H1 (cell line): ENCODE results near the gene SPSB1. TPM values are rescaled to one million over a fixed set of nuclear protein-coding genes. Genes with fewer than 3 reads are reported as not detected.

ENCODE experiments used
- CTCF ChIA-PET: fragments of 300-600 bp; sonication (Branson Sonifier 250); formaldehyde crosslinking; loops from one replicate; lab custom pipeline; 2021; ENCODE audit not compliant: partially characterized antibody; lab: Charles Lee
- POLR2A ChIA-PET: fragments of 300-600 bp; sonication (Branson Sonifier 250); formaldehyde crosslinking; loops from one replicate; lab custom pipeline; 2021; ENCODE audit warnings: inconsistent platforms; ENCODE audit not compliant: partially characterized antibody; lab: Charles Lee
- DNase-seq, 2 experiments: peaks; one replicate each; pipeline versions ENCODE4 v3.0.0 to v3.0.0-alpha.2; 2010 to 2022; ENCODE audit warnings: low spot score in 2 of 2, low read depth in 1 of 2, mixed read lengths in 1 of 2
- FAIRE-seq: peaks from 2 replicates; lab custom pipeline; 2011; peaks lifted over from hg19 to GRCh38; lab: Jason Lieb, UNC
- H2AFZ ChIP-seq: 2 replicates; pipeline ENCODE4 v1.8.1; 2012; ENCODE audit warnings: low read length, inconsistent platforms
- H2AK5ac ChIP-seq: 2 replicates; pipeline ENCODE4 v1.6.1; 2013; ENCODE audit warnings: low read depth, low read length
- H2BK120ac ChIP-seq: replicated peaks from 2 replicates; pipeline ENCODE3; 2013; ENCODE audit warnings: low read depth, low read length, inconsistent platforms
- H2BK12ac ChIP-seq: 2 replicates; pipeline ENCODE4 v1.6.1; 2013; ENCODE audit warnings: low read depth, low read length
- H2BK15ac ChIP-seq: 2 replicates; pipeline ENCODE4 v1.6.1; 2013; ENCODE audit warnings: low read length
- H2BK20ac ChIP-seq: 2 replicates; pipeline ENCODE4 v1.6.1; 2013; ENCODE audit warnings: low read length
- H2BK5ac ChIP-seq: 2 replicates; pipeline ENCODE4 v1.6.1; 2013; ENCODE audit warnings: low read depth, low read length
- H3K14ac ChIP-seq: 2 replicates; pipeline ENCODE4 v1.6.1; 2013; ENCODE audit warnings: inconsistent platforms; ENCODE audit not compliant: insufficient read length
- H3K18ac ChIP-seq: 2 replicates; pipeline ENCODE4 v1.6.1; 2013; ENCODE audit warnings: low read length; ENCODE audit errors: extremely low read depth
- H3K23ac ChIP-seq: 2 replicates; pipeline ENCODE4 v1.6.1; 2013; ENCODE audit warnings: inconsistent platforms; ENCODE audit not compliant: insufficient read length
- H3K23me2 ChIP-seq: 2 replicates; pipeline ENCODE4 v1.6.1; 2013; ENCODE audit warnings: low read depth, low read length
- H3K27ac ChIP-seq: 2 replicates; pipeline ENCODE4 v1.6.1; 2011; ENCODE audit warnings: low read depth, low read length, inconsistent platforms
- H3K27me3 ChIP-seq, 4 experiments: replicated peaks in 1 of 4; 1 replicate in 1 of 4; 2 replicates in 3 of 4; pipeline versions ENCODE4 v1.6.1 to v1.8.1; 2011 to 2013; ENCODE audit warnings: low read length in 3 of 4, mild to moderate bottlenecking in 3 of 4, inconsistent platforms in 2 of 4, mixed read lengths in 2 of 4, moderate library complexity in 1 of 4; ENCODE audit not compliant: control insufficient read depth in 3 of 4, insufficient read depth in 3 of 4; ENCODE audit errors: extremely low read depth in 1 of 4
- H3K36me3 ChIP-seq, 4 experiments: 2 replicates each; pipeline versions ENCODE4 v1.6.1 to v1.8.1; 2011 to 2013; ENCODE audit warnings: mild to moderate bottlenecking in 4 of 4, low read length in 3 of 4, moderate library complexity in 2 of 4, control low read depth in 1 of 4, inconsistent platforms in 1 of 4; ENCODE audit not compliant: insufficient read depth in 4 of 4, control insufficient read depth in 2 of 4
- H3K4ac ChIP-seq: replicated peaks from 2 replicates; pipeline ENCODE3; 2013; ENCODE audit warnings: low read length, low read depth, mixed read lengths, inconsistent platforms; ENCODE audit not compliant: insufficient read length
- H3K4me1 ChIP-seq, 4 experiments: replicated peaks in 1 of 4; 1 replicate in 1 of 4; 2 replicates in 3 of 4; pipeline versions ENCODE4 v1.6.1 to v1.8.1; 2011 to 2013; ENCODE audit warnings: low read length in 3 of 4, inconsistent platforms in 2 of 4, mixed read lengths in 1 of 4; ENCODE audit not compliant: insufficient read depth in 4 of 4, control insufficient read depth in 3 of 4
- H3K4me2 ChIP-seq, 2 experiments: 2 replicates each; pipeline versions ENCODE4 v1.6.1 to v1.8.1; 2011 to 2013; ENCODE audit warnings: low read depth in 2 of 2, low read length in 2 of 2, control low read depth in 1 of 2, inconsistent platforms in 1 of 2, mild to moderate bottlenecking in 1 of 2; ENCODE audit not compliant: insufficient read depth in 1 of 2
- H3K4me3 ChIP-seq, 4 experiments: fragments of 200-600, 300-600 bp in 1 of 4; sonication (generic), shearing (Covaris generic), sonication (Bioruptor Twin) in 1 of 4; 2 replicates each; pipeline versions ENCODE4 v1.5.1 to v1.8.1; 2011 to 2016; ENCODE audit warnings: low read length in 4 of 4, low read depth in 3 of 4, control low read depth in 2 of 4, inconsistent platforms in 2 of 4, mild to moderate bottlenecking in 2 of 4, mixed read lengths in 1 of 4, moderate library complexity in 1 of 4; ENCODE audit not compliant: insufficient read depth in 2 of 4; ENCODE audit errors: extremely low read depth in 1 of 4
- H3K56ac ChIP-seq: replicated peaks from 2 replicates; pipeline ENCODE3; 2013; ENCODE audit warnings: low read depth, mild to moderate bottlenecking, mixed read lengths, low read length, inconsistent platforms; ENCODE audit not compliant: insufficient read length
- H3K79me1 ChIP-seq: 2 replicates; pipeline ENCODE4 v1.6.1; 2013; ENCODE audit warnings: low read depth, low read length, control low read depth
- H3K79me2 ChIP-seq, 2 experiments: 2 replicates each; pipeline versions ENCODE4 v1.6.1 to v1.8.1; 2012 to 2013; ENCODE audit warnings: low read length in 2 of 2, mild to moderate bottlenecking in 2 of 2, inconsistent platforms in 1 of 2; ENCODE audit not compliant: insufficient read depth in 2 of 2, control insufficient read depth in 1 of 2
- H3K9ac ChIP-seq, 4 experiments: replicated peaks in 1 of 4; 1 replicate in 1 of 4; 2 replicates in 3 of 4; pipeline versions ENCODE4 v1.6.1 to v1.8.1; 2011 to 2013; ENCODE audit warnings: low read depth in 3 of 4, low read length in 3 of 4, control low read depth in 2 of 4, mild to moderate bottlenecking in 2 of 4, moderate library complexity in 2 of 4, inconsistent platforms in 1 of 4; ENCODE audit errors: extremely low read depth in 1 of 4
- H3K9me3 ChIP-seq, 2 experiments: 2 replicates each; pipeline versions ENCODE4 v1.6.1 to v1.8.1; 2012 to 2013; ENCODE audit warnings: mild to moderate bottlenecking in 2 of 2, moderate library complexity in 2 of 2, control low read depth in 1 of 2, inconsistent platforms in 1 of 2, low read depth in 1 of 2, low read length in 1 of 2, mixed read lengths in 1 of 2; ENCODE audit not compliant: insufficient read depth in 2 of 2
- H4K20me1 ChIP-seq, 2 experiments: replicated peaks in 1 of 2; 2 replicates each; pipeline versions ENCODE3 to v1.8.1; 2011 to 2013; ENCODE audit warnings: inconsistent platforms in 2 of 2, low read length in 2 of 2, mild to moderate bottlenecking in 1 of 2; ENCODE audit not compliant: insufficient read depth in 2 of 2, control insufficient read depth in 1 of 2
- H4K5ac ChIP-seq: 2 replicates; pipeline ENCODE4 v1.6.1; 2013; ENCODE audit warnings: low read length, low read depth, mixed read lengths, inconsistent platforms; ENCODE audit not compliant: insufficient read length
- H4K8ac ChIP-seq: 2 replicates; pipeline ENCODE4 v1.8.0; 2013; ENCODE audit warnings: mild to moderate bottlenecking, moderate library complexity, low read length, inconsistent platforms; ENCODE audit not compliant: insufficient read depth; ENCODE audit errors: extremely low read depth
- H4K91ac ChIP-seq: replicated peaks from 2 replicates; pipeline ENCODE3; 2013; ENCODE audit warnings: low read length, mixed read lengths, inconsistent platforms; ENCODE audit not compliant: insufficient read length
- CHD1 ChIP-seq: IDR thresholded peaks from 2 replicates; pipeline ENCODE4 v1.6.1; 2012; ENCODE audit warnings: low read depth, low read length, improper control_type of control experiment
- HDAC6 ChIP-seq: IDR thresholded peaks from one replicate; pipeline ENCODE4 v1.7.1; 2012; ENCODE audit warnings: low read depth, mild to moderate bottlenecking, inconsistent platforms, low read length, moderate library complexity
- PHF8 ChIP-seq: fragments of 200-600 bp; sonication (generic); conservative IDR thresholded peaks from 2 replicates; pipeline ENCODE4 v1.7.1; 2012; ENCODE audit warnings: low read depth, mild to moderate bottlenecking, inconsistent platforms, low read length, moderate library complexity
- POU5F1 ChIP-seq: IDR thresholded peaks from 2 replicates; pipeline ENCODE4 v1.6.1; 2011; ENCODE audit warnings: low read depth, mild to moderate bottlenecking, low read length, moderate library complexity
- RFX5 ChIP-seq: IDR thresholded peaks from 2 replicates; pipeline ENCODE4 v1.6.1; 2011; ENCODE audit warnings: low read depth, low read length, improper control_type of control experiment, borderline replicate concordance
- RXRA ChIP-seq: IDR thresholded peaks from 2 replicates; pipeline ENCODE4 v1.6.1; 2011; ENCODE audit warnings: low read depth, mild to moderate bottlenecking, low read length, moderate library complexity; ENCODE audit not compliant: insufficient read depth
- SIN3A ChIP-seq, 2 experiments: IDR thresholded peaks in 1 of 2; conservative IDR thresholded peaks in 1 of 2; 2 replicates each; pipeline ENCODE4 v1.6.1; 2011 to 2012; ENCODE audit warnings: low read length in 2 of 2, improper control_type of control experiment in 1 of 2, low read depth in 1 of 2, mild to moderate bottlenecking in 1 of 2
- SIRT6 ChIP-seq: IDR thresholded peaks from one replicate; pipeline ENCODE4 v1.7.1; 2012; ENCODE audit warnings: low read length, inconsistent platforms
- TAF1 ChIP-seq: IDR thresholded peaks from 2 replicates; pipeline ENCODE4 v1.6.1; 2011; ENCODE audit warnings: mild to moderate bottlenecking, low read depth, low read length
- WGBS, 2 experiments: shearing (Covaris generic) in 1 of 2; methylation state at CpG; one replicate each; pipeline versions ENCODE4 v1.1.6 to v1.1.7; 2013 to 2015; ENCODE audit warnings: low lambda C conversion rate in 2 of 2, mixed read lengths in 2 of 2, inconsistent platforms in 1 of 2, low coverage in 1 of 2, missing lambda C conversion rate in 1 of 2; ENCODE audit not compliant: insufficient replicate concordance in 2 of 2, insufficient coverage in 1 of 2, insufficient read length in 1 of 2; ENCODE audit errors: extremely low coverage in 1 of 2, missing lambda C conversion rate in 1 of 2; 5-methylcytosine and 5-hydroxymethylcytosine counted together
- polyA plus RNA-seq, 7 experiments: library from polyadenylated mRNA; depleted of rRNA in 3 of 7; stranded (reverse) in 5 of 7; unstranded in 2 of 7; fragments of >200 nt in 5 of 7; fragments of 200-250 nt in 2 of 7; gene quantifications; 1 replicate in 5 of 7; 2 replicates in 1 of 7; 4 replicates in 1 of 7; pipeline versions ENCODE4 v1.2.1 to v1.2.3, GENCODE V29; 2011 to 2013; ENCODE audit warnings: missing spikeins in 2 of 7, mixed read lengths in 2 of 7
- total RNA-seq: library from RNA; stranded (reverse); fragmentation: NEBNext Ultra II Directional; extraction: Animal tissue kit (Norgen Biotek cat#: 25700); gene quantifications from 2 replicates; pipeline ENCODE4 v1.2.1, GENCODE V29; 2021

SPSB1 gene
- total and polyA plus RNA-seq, 2 of the 8 experiments (the other 6 are each of a cell fraction or from before 2014, with no cell fraction given): 5.3 to 6.4 TPM

DNA sequence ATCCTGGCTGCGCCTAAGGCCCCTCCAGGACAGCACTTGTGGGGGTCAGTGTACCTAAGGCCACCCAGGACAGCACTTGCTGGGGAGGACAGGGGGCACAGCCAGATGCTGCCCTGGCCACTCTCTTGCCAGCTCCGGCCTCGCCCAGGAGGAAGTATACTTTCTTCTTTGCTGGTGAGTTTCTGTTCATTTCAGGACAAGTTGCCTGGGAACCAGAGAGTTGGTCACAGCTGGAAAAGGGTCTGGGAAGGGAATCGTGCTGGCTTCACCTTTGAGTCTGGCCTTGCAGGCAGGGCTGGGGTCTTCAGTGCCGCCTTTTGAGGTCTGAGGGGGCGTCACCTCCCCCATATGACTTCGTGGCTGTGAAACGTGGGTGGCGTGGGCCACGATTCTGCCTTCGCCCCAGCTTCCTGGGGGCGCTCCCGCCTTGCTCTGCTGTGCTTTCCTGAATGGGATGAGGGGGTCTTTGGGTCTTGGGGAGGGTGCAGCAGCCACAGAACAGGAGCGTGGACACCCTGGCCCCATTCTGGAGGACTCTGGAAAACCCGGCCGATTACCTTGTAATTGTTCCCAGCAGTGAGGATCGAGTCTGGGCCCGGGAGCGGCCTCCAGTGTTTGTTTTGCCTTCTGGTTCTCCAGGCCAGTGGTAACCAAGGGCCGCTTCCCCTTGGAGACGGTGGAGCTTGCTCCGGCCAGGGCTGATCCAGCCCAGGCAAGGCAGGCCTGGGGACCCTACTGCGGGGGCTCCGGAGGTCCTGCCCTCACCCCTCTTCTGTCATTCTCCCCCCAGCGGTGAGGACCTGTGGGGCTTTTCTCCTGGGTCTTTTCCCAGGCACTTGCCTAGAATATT is 45.9 kb downstream of the SPSB1 start:
- H3K18ac ChIP-seq: no peak overlapping the region; the same call in 1 of the 2 replicates
- ChIA-PET POLR2A (interaction anchor here (1.2 kb wide), 1 partner anchor 12 kb away, joined by 3 read pairs; no protein-coding TSS in a partner anchor), CTCF (interaction anchor here (2.7 kb wide), 1 partner anchor 117 kb away, joined by 7 read pairs; no protein-coding TSS in a partner anchor)
- peak overlapping the region; percentile 52; the same call in 1 of the 2 replicates for H2BK5ac ChIP-seq
- no peak overlapping the region for H4K91ac ChIP-seq
- no peak overlapping the region for H2BK15ac ChIP-seq
- no peaks in the 10 kb centered on the region; a peak in 1 of 7 replicates for H3K27me3 ChIP-seq
- H3K9me3 ChIP-seq: peaks cover 0 to 4% of the 10 kb centered on the region in 2 experiments; a peak in 1 of 4 replicates
- H3K14ac ChIP-seq: no peak overlapping the region
- H4K5ac ChIP-seq: no peak overlapping the region
- H3K79me1 ChIP-seq: 0 out of 2 replicates have a peak, but pooled peaks cover 2% of the 10 kb centered on the region
- no peak overlapping the region for H2AFZ ChIP-seq
- no peak overlapping the region for H3K27ac ChIP-seq
- WGBS, 2 experiments: 83% methylated on average over 22 of the region's 25 CpGs; no CpG with 5 or more reads in 1 of the 2 experiments
- no peak overlapping the region for H3K4ac ChIP-seq
- no peak overlapping the region for H2BK120ac ChIP-seq
- no peak overlapping the region for H3K23ac ChIP-seq
- H3K23me2 ChIP-seq: no peaks in the 10 kb centered on the region
- no peak overlapping the region for H3K4me2 ChIP-seq
- H3K36me3 ChIP-seq: no peaks in the 10 kb centered on the region
- no peak overlapping the region for H2AK5ac ChIP-seq
- no peak overlapping the region for H3K56ac ChIP-seq
- peaks cover 0 to 9% (median under 1%) of the 10 kb centered on the region in 4 experiments; a peak in 1 of 7 replicates for H3K4me1 ChIP-seq
- H3K79me2 ChIP-seq: no peaks in the 10 kb centered on the region
- H3K9ac ChIP-seq: no peak overlapping the region
- DNase-seq: no peak
- no peaks in the 10 kb centered on the region for H4K20me1 ChIP-seq
- no peak overlapping the region for H3K4me3 ChIP-seq
- TF ChIP-seq RXRA: no peak
- TF ChIP-seq TAF1: no peak
- TF ChIP-seq RFX5: no peak
- TF ChIP-seq CHD1: no peak
- TF ChIP-seq SIN3A (conservative IDR thresholded peaks at IDR 0.05 in 1 of 2, IDR thresholded peaks at IDR 0.05 in 1 of 2; ENCODE audit: low read depth in 1 of 2, low read length in 2 of 2): no peak
- TF ChIP-seq PHF8: no peak
- TF ChIP-seq POU5F1: no peak
- TF ChIP-seq HDAC6: no peak
- no peak for TF ChIP-seq SIRT6
- H2BK20ac ChIP-seq: no peak overlapping the region
- no peak overlapping the region for H2BK12ac ChIP-seq
- no peak for FAIRE-seq
- no peak overlapping the region; the same call in 1 of the 2 replicates for H4K8ac ChIP-seq
